DOHH2 (cell line): ENCODE results near the gene DDX18.

Experiments
- CTCF ChIP-seq: fragments of 200-600 bp; sonication (generic); IDR thresholded peaks from one replicate; pipeline ENCODE4 v1.5.1; 2014; ENCODE audit warnings: antibody characterized with exemption, mild to moderate bottlenecking, low read depth, low read length; ENCODE audit not compliant: poor library complexity, severe bottlenecking
- EZH2phosphoT487 ChIP-seq: fragments of 200-600 bp; sonication (generic); IDR thresholded peaks from 2 replicates; pipeline ENCODE4 v1.6.1; 2017; ENCODE audit warnings: borderline replicate concordance, mild to moderate bottlenecking, antibody characterized with exemption, low read length, moderate library complexity, mixed read lengths

DNA sequence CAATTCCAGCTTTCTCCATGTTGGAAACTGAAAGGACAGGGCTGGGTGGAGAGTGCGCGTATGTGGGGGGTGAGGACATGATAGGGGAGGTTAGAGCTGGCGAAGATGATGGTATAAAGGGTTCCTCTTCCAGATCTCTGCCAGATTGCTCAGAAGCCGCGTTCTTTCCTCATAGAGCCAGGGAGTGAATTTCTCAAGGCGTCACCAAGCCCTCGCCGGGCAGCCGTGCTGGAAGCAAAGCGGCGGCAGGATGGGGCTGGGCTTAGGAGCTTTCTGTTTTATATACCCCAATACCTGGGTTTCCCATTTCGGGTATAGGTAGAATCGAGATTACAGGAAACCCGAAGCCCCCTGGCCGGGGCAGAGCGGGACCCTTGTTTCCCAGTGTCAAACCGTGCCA lies 43.8 kb downstream of the DDX18 start:
- no peak for TF ChIP-seq CTCF
- no peak for TF ChIP-seq EZH2phosphoT487
